SHP77 treated with DMSO at 0.1 percent for 48 hours (cell line): ENCODE data around the gene AIF1L.
"Not testable (repeated sequence)": the region's sequence is repeated elsewhere in the genome, so short reads cannot be mapped to it uniquely, and the experiment has no call there.

Source experiments
- DNase-seq: peaks from one replicate; lab custom pipeline; 2025; lab: John Stamatoyannopoulos, UW

The AIF1L gene

GRCh38 chr9:131099102-131099606, 2.8 kb downstream of the AIF1L start:
- no peak for DNase-seq

GRCh38 chr9:131099845-131100244, 3.5 kb downstream of the AIF1L start:
- not testable (repeated sequence) for DNase-seq

DNA sequence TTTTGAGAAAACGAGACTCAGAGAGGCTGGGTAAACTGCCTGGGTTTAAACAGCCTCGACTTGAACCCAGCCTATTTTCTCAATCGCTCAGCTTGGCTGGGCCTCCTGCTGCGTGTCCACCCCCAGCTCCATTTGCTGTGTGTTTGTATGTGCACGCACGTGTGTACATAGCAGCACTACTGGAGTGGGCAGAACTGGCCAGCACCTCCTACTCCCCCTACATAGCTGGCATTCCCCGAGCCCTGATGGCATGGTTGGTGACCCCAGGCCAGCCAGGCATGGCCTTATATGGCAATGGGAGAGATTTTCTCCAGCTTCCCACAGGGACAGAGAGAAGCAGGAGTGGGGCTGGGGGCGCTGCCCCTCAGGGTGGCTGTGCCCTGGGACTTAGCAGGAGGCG, 4.1 kb downstream of the AIF1L start:
- DNase-seq: no peak

- no peak for DNase-seq
Measured at GRCh38 chr9:131101207-131101964, 5.1 kb downstream of the AIF1L start.

DNA sequence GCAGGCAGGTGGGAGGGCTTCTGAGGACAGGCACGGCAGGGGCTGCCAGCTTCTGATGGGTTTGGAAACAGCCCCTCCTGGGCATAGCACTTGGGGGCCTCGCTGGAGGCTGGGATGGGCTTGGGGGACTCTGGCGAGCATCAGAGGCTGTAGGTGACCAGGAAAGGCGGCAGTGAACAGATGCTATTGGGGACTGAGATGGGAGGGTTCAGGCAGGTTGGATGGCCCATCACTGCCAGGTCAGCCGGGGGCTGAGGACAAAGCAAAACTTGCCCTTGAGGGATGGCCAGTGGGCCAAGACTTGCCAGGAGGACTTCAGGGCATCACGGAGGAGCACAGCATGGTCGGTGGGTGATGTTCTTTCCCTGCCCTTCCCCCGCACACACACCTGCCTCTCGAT, 6.7 kb downstream of the AIF1L start:
- no peak for DNase-seq

DNA sequence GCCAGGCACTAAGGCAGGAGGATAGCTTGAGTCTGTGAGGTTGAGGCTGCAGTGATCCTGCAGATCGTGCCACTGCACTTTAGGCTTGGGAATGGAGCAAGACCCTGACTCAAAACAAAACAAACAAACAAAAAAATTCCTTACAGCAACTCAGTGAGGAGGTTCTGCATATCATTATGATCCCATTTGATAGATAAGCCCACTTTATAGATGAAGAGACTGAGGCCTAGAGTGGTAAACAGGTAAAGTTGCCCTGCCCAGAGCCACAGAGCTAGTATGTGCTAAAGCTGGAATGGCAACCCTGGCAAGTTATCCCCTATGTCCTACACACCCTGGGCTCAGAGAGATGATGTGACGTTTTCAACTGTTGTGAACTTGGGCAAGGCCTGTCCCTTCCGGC, 7.2 kb downstream of the AIF1L start:
- no peak for DNase-seq

- no peak for DNase-seq
Measured at GRCh38 chr9:131104016-131104740, 7.8 kb downstream of the AIF1L start.

DNA sequence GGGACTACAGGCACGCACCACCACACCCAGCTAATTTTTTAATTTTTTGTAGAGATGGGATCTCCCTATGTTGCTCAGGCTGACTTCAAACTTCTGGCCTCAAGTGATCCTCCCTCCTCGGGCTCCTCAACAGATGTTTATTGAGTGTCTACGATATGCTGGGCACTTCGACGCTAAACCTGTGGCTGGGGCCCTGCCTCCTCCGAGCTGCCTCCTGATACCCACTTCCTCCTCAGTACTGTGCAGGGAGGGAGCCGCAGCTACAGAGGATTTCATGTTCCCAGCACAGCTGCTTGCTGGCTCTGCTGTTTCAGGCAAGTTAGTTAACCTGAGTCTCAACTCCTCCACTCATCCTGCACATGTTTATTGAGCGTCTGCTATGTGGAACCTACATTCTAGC, 9.6 kb downstream of the AIF1L start:
- DNase-seq: no peak

GRCh38 chr9:131107760-131108159, 11.4 kb downstream of the AIF1L start:
- DNase-seq: no peak

DNA sequence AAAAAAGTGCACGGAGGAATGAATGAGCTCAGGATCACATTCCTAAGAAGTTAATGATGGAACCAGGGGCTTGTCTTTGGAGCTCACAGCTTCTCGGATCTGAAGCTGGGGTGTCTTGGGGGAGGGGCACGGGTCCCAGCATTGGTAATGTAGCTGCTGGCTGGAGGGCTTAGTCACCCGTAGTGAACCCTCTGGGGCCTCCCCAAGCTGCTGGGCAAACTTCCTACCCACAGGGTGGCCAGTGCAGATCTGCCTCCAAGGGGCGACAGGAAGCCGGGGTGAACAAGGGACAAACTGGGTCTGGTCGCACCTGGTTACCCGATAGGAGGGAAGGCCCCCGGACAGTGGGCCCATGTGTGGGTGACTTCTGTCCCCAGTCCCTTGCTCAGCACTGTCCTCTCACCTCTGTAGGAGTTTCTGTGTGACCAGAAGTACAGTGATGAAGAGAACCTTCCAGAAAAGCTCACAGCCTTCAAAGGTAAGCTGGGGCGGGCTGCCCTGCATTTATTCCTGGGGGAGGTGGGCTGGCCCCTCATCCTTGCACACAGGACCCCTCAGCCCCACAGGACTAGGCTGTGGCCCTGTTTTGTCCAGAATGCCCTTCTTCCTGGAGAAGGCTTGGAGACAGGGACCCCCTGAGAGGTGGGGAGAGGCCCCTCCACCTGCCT, 15.0 kb downstream of the AIF1L start:
- DNase-seq: no peak

DNA sequence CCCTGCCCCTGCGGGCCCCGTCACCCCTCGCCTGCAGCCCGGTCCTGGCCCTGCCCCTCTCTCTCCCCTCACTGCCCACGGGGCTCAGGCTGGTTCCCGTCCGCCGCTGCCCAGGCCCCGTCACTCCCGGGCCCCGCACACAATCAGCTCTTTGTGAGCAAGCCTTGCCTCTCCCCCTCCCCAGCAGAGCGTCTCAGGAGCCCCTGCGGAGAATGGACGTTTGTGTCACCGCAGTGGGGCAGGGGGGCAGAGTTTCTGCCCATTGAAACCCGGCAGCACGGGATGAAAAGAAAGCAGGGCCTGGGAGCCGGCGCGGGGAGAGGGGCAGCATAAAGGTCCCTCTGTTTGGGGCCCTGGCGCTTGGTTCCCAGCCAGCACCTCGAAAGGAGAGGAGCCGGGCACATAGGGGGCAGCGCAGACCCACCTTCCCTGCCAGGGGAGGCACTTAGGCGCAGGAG, 15.6 kb downstream of the AIF1L start:
- no peak for DNase-seq

DNA sequence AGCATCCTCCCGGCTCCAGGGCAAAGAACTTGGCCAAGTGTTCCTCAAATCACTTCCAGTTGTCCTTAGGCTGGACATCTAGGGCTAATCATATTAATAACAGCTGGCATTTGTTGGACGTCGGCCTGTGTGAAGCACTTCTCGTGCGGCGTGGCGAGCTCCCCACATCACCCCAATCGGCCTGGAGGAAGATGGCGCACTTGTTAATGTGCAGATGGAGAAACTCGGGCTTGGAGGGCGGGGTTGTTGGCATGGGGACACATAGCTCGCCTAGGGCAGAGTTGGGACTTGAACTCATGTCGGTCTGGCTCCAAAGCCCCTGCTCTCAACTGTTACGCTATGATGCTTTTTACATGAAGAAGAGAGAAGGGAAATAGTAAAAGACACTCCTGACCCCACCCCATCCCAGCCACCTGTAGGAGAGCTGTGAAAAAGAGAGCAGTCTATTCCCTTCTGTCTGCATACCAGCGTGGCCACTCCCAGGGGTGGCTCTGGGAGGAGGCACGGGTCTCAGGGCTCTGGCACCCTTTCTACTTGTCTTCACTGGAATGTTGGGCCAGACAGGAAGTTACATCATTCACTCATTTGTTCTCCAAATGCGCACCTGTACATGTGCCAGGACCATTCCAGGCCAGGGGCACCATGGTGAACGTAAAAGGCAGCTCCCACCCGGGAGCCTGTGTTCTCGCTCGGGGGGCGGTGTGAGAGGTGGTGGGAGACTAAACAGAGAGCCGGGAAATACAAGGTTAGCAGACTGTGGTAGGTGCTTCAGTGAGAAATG, 16.2 kb downstream of the AIF1L start:
- no peak for DNase-seq

DNA sequence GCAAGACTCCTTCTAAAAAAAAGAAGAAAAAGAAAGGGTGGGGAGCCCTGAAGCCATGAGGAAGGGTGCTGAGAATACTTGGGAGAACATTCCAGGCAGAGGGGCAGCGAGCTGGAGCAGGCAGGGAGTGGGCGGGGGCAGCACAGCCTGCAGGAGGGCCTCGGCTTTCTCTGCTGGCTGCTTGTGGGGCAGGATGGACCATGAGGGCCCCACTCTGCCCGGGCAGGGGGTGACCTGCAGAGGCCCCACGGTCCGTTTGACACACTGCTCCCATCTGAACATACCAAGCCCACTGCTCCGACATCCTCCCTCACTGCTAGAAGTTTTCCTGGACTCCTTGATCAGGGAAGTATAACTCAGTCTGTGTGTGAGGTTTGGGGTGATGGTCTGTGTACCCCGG, 17.3 kb downstream of the AIF1L start:
- DNase-seq: no peak

- DNase-seq: no peak
Measured at GRCh38 chr9:131114084-131114535, 17.8 kb downstream of the AIF1L start.

DNA sequence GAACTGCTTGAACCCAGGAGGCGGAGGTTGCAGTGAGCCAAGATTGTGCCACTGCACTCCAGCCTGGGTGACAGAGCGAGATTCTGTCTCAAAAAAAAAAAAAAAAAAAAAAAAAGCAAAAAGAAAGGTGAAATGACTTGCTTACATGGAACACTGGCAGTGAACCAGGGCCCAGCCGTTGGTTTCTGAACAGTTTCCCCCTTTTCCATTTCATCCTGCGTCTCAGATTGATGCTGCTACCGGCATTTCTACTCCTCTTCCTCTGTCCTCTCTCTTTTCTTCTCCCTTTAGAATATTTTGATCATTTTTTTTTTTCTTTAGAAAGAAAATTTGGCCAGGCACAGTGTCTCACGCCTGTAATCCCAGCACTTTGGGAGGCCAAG, 19.0 kb downstream of the AIF1L start:
- not testable (repeated sequence) for DNase-seq

GRCh38 chr9:131116281-131117120, 20.2 kb downstream of the AIF1L start:
- DNase-seq: no peak

GRCh38 chr9:131117121-131117761, 20.9 kb downstream of the AIF1L start:
- DNase-seq: no peak

DNA sequence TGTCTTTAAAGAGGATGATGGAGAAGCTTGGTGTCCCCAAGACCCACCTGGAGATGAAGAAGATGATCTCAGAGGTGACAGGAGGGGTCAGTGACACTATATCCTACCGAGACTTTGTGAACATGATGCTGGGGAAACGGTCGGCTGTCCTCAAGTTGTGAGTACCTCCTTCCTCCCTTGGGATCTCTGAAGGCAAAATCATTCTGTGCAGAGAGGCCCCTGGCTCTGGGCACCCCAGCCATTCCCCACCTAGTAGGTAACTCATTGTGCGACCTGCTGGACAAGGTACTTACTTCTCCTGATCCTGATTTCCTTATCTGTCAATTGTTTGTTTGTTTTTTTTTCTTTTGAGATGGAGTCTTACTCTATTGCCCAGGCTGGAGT, 21.4 kb downstream of the AIF1L start:
- no peak for DNase-seq

DNA sequence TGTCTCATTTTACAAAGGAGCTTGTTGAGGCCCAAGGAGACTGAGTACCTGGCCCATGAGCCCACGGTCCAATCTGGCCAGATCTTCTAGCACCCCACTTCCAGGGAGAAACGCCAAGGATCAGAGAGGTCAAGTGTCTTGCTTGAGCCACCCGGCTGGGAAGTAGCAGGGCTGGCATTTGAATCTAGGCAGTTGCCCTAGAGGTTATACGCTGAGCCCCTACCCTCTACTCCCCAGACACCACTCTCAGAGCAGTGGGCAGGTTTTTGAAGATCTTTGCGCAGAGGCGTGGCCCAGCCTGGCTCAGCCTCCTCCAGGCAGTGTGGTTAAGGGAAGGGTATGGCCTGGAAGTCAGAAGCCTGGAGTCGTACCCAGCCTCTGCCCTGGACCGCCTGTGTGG, 23.3 kb downstream of the AIF1L start:
- DNase-seq: no peak

DNA sequence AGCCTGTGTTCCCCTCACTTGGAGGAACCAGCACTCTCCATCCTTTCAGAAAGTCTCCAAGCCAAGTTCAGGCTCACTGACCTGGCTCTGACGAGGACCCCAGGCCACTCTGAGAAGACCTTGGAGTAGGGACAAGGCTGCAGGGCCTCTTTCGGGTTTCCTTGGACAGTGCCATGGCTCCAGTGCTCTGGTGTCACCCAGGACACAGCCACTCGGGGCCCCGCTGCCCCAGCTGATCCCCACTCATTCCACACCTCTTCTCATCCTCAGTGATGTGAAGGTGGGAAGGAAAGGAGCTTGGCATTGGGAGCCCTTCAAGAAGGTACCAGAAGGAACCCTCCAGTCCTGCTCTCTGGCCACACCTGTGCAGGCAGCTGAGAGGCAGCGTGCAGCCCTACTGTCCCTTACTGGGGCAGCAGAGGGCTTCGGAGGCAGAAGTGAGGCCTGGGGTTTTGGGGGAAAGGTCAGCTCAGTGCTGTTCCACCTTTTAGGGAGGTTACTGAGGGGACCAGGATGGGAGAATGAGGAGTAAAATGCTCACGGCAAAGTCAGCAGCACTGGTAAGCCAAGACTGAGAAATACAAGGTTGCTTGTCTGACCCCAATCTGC, 24.4 kb downstream of the AIF1L start:
- no peak for DNase-seq
